PFSK-1 (cell line): ENCODE measurements around the gene GALNT12.

Experiments
- FOXP2 ChIP-seq: optimal IDR thresholded peaks from 2 replicates; pipeline ENCODE3; 2011; ENCODE audit warnings: borderline replicate concordance, control low read depth, inconsistent platforms; ENCODE audit not compliant: insufficient read depth; ENCODE audit errors: extremely low read length, extremely low read depth
- POLR2AphosphoS5 ChIP-seq: IDR thresholded peaks from 2 replicates; pipeline ENCODE4 v1.6.1; 2012; ENCODE audit warnings: low read depth, mild to moderate bottlenecking, control low read depth, low read length, moderate library complexity
- REST ChIP-seq, 2 experiments: IDR thresholded peaks; 2 replicates each; pipeline versions ENCODE4 v1.6.1 to v1.8.0; 2011 to 2012; ENCODE audit warnings: low read depth in 2 of 2, low read length in 2 of 2, control low read depth in 1 of 2, inconsistent platforms in 1 of 2, mild to moderate bottlenecking in 1 of 2, moderate library complexity in 1 of 2; ENCODE audit not compliant: insufficient read depth in 1 of 2
- SIN3A ChIP-seq: IDR thresholded peaks from 2 replicates; pipeline ENCODE4 v1.6.1; 2012; ENCODE audit warnings: mild to moderate bottlenecking, low read length, moderate library complexity, borderline replicate concordance; ENCODE audit not compliant: insufficient read depth
- TAF1 ChIP-seq: IDR thresholded peaks from 2 replicates; pipeline ENCODE4 v1.6.1; 2012; ENCODE audit warnings: low read length, control low read depth, borderline replicate concordance; ENCODE audit not compliant: insufficient read depth

Gene GALNT12

DNA sequence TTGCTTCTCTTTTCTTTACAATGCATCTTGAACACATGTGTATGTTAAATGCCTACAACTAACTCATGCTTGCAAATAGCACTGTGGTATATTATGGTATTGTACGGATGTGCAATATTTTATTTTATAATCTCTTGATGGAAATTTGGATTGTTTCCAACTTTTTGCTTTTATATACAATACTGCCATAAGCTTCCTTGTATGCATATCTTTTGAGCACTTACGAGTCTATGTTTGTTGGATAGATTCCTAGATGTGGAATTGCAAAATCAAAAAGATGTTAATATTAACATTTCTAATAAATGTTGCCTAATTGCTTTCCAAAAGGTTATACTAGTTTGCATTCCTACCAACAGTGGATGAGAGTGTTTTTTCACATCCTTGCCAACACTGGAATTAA, 3.4 kb upstream of the GALNT12 start:
- TF ChIP-seq TAF1 (no peak), POLR2AphosphoS5 (no peak), SIN3A (no peak), REST (IDR thresholded peaks at IDR 0.05; ENCODE audit: insufficient read depth in 1 of 2, low read depth in 2 of 2, low read length in 2 of 2) (no peak), FOXP2 (no peak)

GRCh38 chr9:98805506-98806272, 1.8 kb upstream of the GALNT12 start:
- TF ChIP-seq FOXP2 (no peak), REST (IDR thresholded peaks at IDR 0.05; ENCODE audit: insufficient read depth in 1 of 2, low read depth in 2 of 2, low read length in 2 of 2) (no peak)

DNA sequence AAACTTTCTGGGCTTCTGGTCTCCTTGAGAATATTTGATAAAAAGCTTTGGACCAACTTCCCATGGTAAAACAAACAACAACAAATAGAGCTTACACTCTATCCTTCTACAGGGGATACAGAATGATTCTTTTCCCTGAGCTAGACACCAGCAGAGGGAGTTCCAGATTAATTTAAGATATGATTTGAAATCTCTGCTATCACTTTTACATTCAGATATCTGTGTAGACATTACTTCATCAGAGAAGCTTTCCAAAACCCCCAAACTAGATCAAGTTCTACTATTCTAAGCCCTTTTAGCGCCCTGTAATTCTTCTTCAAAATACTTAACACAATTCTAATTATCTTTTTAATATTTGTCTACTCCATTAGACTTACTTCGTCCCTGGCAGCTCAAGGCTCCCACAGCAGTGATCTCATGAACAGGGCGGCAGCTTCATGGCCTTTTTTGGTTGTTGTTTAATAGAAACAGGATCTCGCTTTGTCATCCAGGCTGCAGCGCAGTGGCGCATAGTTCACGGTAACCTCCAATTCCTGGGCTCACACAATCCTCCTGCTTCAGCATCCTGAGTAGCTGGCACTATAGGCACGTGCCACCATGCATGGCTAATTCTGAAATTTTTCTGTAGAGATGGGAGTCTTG, 955 bp upstream of the GALNT12 start:
- TF ChIP-seq SIN3A (no peak), FOXP2 (no peak), REST (IDR thresholded peaks at IDR 0.05; ENCODE audit: insufficient read depth in 1 of 2, low read depth in 2 of 2, low read length in 2 of 2) (no peak), TAF1 (no peak), POLR2AphosphoS5 (no peak)

- TF ChIP-seq TAF1: no peak
- TF ChIP-seq FOXP2: no peak
- TF ChIP-seq SIN3A: no peak
- no peak for TF ChIP-seq REST (IDR thresholded peaks at IDR 0.05; ENCODE audit: insufficient read depth in 1 of 2, low read depth in 2 of 2, low read length in 2 of 2)
- TF ChIP-seq POLR2AphosphoS5: no peak
Measured at GRCh38 chr9:98807814-98808195, 335 bp downstream of the GALNT12 start.
